ENCODE results near the gene WDR75. TPM values are rescaled to one million over a fixed set of nuclear protein-coding genes. Genes with fewer than 3 reads are reported as not detected.

The WDR75 gene
- total RNA-seq, result 53.6 and 72.6 TPM in 2 replicates

DNA sequence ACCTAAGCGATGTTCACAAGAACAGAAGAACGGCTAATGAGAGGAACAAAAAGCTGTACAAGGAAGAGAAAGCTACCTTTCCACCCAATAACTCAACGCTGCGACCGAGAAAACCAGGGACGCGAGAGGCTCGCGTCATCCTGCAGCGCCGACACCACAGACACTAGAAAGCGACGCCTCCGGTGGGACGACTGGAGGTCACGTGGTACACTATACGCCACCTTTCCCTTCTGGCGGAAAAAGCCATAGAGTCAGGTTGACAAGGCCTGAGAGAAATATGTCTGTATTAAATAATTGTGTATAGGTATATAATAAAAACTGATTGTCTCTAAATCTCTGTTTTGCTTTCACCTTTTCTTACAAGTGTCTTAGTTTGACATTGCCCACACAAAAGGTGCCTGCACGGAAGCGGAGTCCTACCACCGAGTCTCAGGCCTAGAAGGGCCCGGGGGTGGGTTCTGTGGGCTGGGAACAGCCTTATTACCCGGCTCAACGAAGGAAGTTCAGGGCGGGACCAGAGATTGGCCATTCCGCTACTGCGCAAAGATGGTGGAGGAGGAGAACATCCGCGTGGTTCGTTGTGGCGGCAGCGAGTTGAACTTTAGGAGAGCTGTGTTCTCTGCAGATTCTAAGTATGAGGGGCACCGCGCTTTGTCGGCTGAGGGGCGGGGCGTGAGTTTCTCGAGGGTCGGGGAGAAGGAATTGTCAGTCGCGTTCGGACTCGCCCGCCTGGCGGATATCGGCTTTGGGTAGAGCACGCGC, at the start of gene WDR75:
TSS of gene WDR75 (plus strand) at position 528 of the 762 bp plus-strand sequence. CDS start at position 547, 19 bp downstream.

Other genes starting within 250 kb of the WDR75 start
- 4.5 and 12.9 TPM in 2 replicates for gene SLC40A1, start 139.3 kb downstream of the WDR75 start, total RNA-seq
- gene ASNSD1, start 220.0 kb downstream of the WDR75 start, total RNA-seq, result 74.4 and 87.8 TPM in 2 replicates
- gene ANKAR, start 233.2 kb downstream of the WDR75 start, total RNA-seq, result 2.3 and 3.0 TPM in 2 replicates